CD4-positive, alpha-beta T cell treated with Interleukin-15 for 4 hours (primary cell): Measurements from ENCODE around the gene ANKRD55.
"Not testable (repeated sequence)": the region's sequence is repeated elsewhere in the genome, so short reads cannot be mapped to it uniquely, and the experiment has no call there.

ENCODE experiments used
- DNase-seq: peaks from one replicate; pipeline ENCODE4 v3.0.0-alpha.2; 2020; ENCODE audit warnings: low spot score

ANKRD55 gene

GRCh38 chr5:56207537-56207936, 25.6 kb downstream of the ANKRD55 start:
- DNase-seq: no peak

DNA sequence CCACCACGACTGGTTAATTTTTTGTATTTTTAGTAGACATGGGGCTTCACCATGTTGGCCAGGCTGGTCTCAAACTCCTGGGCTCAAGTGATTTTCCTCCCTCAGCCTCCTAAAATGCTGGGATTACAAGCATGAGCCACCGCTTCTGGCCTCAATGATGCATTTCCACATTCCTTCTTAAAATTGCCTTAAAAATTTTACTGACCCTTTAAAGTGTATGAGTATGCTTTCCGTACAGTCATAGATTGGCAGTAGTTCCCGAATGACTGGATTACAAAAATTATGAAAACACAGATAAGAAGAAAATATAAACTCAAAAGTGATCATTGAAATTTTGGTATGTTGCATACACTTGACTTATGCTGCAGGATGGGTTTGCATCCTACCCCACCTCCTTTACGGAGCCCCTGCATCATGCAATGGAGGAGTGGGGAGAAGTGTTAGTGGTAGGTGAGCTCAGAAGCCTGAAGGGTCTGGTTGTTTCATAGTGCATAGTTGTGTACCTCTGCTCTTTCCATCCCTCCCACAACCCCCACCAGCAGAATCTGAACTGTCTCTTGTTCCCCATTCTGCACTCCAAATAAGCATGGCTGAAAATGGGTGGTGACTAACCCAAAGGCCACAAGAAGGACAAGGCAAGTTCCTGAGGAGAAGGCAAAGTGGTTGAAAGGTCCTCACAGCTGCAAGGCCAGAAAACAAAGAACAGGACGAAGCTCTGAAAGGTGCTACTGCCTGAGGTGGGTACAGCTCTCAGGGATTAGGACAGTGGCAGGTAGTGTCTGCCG, 26.8 kb downstream of the ANKRD55 start:
- DNase-seq: no peak

- DNase-seq: not testable (repeated sequence)
Measured at GRCh38 chr5:56203936-56204335, 29.2 kb downstream of the ANKRD55 start.

DNA sequence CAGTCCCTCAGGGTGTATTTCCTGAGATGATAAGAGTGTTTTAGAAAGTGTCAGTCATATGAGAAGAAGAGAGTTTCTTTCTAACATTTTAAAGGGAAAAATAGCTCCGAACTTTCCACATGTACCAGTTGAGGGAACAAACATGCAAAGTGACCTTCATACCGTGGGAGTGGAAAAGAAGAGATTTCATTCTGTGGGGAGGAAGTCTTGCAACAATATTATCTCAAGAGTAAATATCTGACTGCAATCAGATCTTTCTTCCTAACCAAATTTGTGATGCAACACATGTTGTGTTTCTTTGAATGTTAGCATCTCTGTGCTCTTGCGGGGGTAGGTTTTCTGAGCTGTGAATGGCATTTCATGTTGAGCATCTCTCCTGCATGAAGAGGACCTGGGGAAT, 30.6 kb downstream of the ANKRD55 start:
- DNase-seq: no peak

GRCh38 chr5:56201762-56202261, 31.3 kb downstream of the ANKRD55 start:
- not testable (repeated sequence) for DNase-seq

DNA sequence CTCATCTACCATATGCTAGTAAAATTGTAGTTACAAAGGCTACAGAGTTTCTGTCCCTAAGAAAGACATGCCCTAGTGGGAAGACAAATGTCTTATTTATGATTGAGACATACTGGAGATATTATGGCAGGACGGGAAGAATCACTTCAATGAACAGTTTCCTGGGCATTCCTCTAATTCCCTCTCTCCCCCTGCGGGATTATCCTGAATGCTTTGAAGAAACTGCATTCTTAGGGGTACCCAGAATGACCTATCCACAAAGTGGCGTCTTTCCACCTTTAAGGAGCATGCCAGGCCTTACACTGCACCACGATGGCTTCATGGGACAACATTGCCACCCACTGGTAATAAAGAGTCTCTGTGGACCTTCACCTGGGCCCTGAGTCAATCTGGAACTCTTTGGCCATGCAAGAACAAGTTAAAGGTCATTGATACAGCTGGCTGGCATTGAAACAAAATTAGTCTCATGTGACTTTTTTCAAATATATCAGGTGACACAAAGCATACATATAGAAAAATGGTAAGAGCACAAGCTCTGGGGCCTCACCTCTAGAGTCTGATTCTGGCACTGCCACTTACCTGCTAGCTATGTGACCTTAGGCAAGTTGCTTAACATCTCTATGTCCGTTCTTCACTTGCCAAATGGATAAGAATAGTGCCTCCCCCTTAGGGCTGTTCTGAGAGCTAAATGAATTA, 32.0 kb downstream of the ANKRD55 start:
- DNase-seq: peak; percentile 67

- DNase-seq: no peak
Measured at GRCh38 chr5:56195016-56195415, 38.1 kb downstream of the ANKRD55 start.

DNA sequence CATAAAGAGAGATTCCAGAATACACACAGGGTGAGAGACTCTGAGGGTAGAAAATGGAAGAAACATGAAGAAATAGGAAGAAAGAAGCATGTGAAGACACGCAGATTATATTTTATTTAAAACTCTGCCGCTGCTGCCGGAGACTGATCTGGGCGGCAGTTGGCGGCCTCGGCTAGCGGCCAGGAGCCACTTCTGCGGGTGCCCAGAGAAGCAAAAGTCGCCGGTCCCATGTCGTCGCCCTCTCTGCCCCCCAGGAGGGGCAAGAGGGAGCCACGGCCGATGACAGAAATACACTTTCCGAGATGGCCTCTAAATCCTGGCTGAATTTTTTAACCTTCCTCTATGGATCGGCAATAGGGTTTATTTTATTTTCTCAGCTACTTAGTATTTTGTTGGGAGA, 40.9 kb downstream of the ANKRD55 start:
- no peak for DNase-seq

DNA sequence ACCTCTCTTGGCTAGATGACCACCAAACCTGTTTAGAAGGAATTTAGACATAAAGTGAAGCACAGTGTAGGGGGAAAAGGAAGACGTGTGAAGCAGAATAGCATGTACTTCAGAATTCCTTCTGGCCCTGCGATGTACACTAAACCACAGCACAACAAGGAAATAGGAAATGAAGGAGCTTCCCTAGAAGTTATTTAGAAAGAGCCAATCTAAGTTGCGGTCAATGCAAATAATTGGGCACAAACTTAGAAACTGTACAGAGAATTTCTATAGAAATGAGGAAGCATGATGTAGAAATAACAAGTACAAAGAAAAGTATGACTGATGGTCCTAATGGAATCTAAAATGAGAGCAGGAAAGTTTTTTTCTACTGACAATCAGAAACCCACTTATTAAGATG, 41.5 kb downstream of the ANKRD55 start:
- DNase-seq: no peak

- peak; percentile 42 for DNase-seq
Measured at GRCh38 chr5:56190497-56190896, 42.6 kb downstream of the ANKRD55 start.

DNA sequence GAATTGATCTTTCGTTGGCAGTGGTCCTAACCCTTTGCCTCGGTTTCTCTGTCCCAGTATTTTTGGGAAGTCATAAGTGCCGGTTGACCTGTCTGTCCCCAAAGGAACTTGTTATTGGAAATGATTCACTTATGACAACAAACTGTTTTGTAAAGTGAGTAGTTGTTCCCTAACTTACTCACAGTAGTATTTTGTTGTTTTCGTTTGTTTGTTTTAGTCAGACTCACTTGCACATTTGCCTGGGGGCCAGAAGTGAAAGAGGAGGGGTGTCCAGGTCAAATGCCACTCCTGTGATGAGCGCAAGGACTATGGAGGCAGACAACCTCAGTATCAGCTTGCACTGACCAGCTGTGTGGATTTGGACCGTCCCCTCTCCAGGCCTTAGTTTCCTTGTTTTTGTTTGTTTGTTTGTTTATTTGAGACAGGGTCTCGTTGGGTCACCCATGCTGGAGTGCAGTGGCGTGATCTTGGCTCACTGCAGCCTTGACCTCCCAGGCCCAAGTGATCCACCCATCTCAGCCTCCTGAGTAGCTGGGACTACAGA, 47.3 kb downstream of the ANKRD55 start:
- no peak for DNase-seq

- no peak for DNase-seq
Measured at GRCh38 chr5:56183506-56183905, 49.6 kb downstream of the ANKRD55 start.

DNA sequence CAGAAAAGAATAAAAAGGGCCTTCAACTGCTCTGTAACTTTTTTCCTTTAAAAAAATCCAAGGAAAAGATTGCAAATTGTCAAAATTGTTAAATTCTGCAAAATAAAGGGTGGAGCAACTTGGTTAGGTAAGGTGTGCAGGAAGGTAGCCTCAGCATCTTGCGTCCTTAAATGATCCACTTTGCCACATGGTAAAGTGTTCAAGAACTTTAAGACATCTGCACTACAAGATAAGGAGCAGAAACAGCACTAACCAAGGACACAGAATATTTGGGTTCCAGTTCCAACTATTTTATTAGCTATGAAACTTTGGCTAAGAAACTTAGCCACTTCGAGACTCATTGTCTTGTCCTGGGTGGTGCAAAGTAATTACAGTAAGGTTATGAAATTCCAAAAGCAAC, 53.7 kb downstream of the ANKRD55 start:
- DNase-seq: no peak

GRCh38 chr5:56178823-56179222, 54.3 kb downstream of the ANKRD55 start:
- DNase-seq: no peak

DNA sequence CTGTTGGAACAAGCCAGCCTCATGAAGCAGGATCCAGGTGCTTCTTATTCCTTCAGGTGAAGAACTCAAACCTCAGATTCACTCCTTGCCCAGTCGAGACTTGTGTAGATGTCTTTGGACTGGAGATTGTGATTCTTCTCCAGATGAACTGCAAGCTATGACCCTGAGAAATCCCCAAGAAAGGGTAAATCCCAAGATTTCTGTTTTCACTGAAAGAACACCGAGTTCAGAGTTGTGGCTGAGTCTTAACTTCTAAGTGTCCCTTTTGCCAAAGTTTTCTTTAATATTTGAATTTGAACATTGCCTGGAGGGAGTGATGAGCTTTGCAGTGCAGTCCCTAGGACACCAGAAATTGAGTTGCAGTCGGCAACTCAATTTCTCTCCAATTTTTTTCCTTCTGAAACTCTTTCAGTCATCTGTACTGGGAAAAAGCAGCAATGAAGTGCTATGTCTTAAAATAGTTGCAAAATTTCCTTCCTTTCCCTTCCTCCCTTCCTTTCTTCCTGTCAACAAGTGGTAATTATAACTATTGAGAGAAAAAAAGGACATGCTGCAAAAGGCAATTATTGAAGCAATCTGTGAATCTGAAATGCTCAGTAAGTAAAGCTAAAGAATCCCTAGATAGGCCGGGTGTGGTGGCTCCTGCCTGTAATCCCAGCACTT, 56.1 kb downstream of the ANKRD55 start:
- no peak for DNase-seq

DNA sequence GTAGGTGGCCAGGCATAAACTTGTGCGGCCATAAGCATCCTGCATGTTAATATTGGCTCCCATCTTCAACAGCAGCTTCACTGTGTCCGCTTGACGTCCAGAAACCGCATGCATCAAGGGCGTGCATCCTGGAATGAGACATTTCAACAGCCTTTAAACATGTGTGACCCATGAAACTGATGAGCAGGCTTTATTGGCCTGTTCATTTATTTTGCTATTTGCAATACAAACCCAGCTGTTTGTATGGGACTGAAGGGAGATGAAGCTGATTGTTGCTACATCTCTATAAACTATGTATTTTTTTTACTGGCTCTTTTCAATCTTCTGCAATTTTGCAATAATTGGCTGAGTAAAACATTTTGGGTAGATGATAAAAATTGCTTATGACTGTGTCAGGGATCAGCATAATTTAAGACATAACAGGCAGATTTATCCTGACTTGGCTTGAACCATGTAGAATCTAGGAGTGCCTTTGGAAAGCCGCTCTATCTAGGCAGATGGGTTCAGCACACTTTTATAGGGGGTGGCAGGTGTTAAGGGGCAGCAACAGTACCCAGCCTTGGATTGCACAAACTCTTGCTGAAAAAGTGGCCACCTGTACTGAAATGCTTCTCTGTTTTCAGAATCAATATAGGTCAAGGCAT, 56.9 kb downstream of the ANKRD55 start:
- no peak for DNase-seq

DNA sequence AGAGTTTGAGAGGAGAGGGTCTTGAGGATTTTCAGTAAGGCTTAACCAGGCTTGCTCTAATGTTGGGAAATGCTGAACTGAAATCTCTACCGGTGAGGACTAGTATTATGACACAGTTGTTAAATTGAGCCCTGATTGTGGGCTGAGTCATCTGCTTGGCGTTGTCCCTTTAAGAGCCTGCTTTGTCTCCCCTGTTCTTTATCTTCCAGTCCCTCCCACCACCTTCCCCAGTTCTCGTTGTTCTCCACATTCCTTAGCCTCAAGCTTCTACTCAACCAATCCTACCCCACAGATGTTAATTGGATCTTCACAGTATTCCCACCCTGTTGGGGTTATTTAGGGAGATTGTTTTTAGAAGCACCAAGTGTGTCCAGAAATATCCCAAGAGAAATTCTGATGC, 57.6 kb downstream of the ANKRD55 start:
- DNase-seq: no peak

DNA sequence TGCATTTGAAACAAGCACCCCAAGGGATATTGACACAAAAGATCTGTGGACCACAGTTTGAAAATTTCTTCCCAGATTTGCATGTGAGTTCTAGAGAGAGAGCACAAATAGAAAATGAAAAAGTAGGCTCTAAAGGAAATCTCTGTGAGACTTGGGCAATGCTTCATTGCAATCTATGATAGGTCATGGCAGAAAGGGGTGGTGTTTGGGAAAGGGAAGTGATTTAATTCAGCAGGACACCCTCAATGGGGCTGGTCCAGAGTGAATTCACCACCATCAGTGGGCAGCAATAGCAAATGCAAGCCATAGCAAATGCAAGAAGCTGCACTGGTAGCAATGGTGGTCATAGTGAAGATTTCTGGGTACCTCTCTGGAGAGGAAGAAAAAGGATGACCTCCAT, 58.1 kb downstream of the ANKRD55 start:
- no peak for DNase-seq

DNA sequence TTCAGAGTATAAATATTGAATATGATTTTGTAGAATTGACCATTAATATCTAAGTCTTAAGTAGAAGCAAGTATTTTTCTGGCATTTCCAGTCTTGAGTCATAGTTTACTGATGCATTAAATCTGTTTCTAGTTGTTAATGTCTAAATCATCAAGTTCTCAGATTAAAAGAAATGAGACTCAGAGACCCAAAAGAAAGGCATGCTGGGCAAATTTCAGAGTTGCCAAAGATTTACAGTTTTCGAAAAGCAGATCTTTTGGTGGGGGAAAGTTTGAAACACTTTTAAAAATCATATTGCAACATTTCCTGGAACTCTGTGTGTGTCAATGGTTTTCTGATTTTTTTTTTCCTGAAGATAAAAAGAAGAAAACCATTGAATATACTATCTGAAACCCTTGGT, 60.9 kb downstream of the ANKRD55 start:
- DNase-seq: no peak

GRCh38 chr5:56170557-56170956, 62.6 kb downstream of the ANKRD55 start:
- no peak for DNase-seq

- no peak for DNase-seq
Measured at GRCh38 chr5:56169949-56170348, 63.2 kb downstream of the ANKRD55 start.

DNA sequence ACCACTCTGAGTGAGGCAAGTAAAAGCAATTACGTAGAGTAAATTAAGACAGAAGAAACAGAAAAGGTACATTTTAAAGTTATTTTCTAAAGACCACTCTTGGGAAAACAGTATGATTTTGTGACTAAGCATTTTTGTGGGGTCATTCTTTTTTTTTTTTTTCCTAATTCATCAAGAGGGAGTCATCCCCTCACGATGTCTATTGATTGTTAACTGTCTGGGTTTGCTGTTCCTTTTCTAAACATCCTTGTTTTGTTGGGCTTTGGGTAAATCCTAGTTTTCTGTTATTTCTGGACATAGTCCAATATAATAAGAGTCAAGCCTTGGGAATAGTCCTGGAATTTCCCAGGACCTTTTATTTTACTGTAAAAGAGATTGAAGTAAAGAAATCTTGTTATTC, 63.8 kb downstream of the ANKRD55 start:
- DNase-seq: no peak
